H1 (cell line): ENCODE results near the gene KCNIP2. TPM values are rescaled to one million over a fixed set of nuclear protein-coding genes. Genes with fewer than 3 reads are reported as not detected.

Experiments used
- CEBPB ChIP-seq: IDR thresholded peaks from 2 replicates; pipeline ENCODE4 v1.6.1; 2012; ENCODE audit warnings: low read depth, low read length
- GABPA ChIP-seq: IDR thresholded peaks from 2 replicates; pipeline ENCODE4 v1.6.1; 2011; ENCODE audit warnings: mild to moderate bottlenecking, low read length, moderate library complexity, borderline replicate concordance; ENCODE audit not compliant: insufficient read depth
- RNF2 ChIP-seq: fragments of 200-900, 300-1000 bp; sonication (generic); IDR thresholded peaks from 2 replicates; pipeline ENCODE4 v1.7.1; 2016; ENCODE audit warnings: borderline replicate concordance, low read depth, mild to moderate bottlenecking, antibody characterized with exemption, low read length; ENCODE audit not compliant: poor library complexity, severe bottlenecking; ENCODE audit errors: missing control alignments
- TAF7 ChIP-seq: optimal IDR thresholded peaks from 2 replicates; pipeline ENCODE3; 2011; ENCODE audit warnings: low read depth, mild to moderate bottlenecking, inconsistent platforms, low read length, moderate library complexity, borderline replicate concordance
- ZNF274 ChIP-seq: IDR thresholded peaks from 2 replicates; pipeline ENCODE4 v1.7.0; 2012; ENCODE audit warnings: low read length, borderline replicate concordance; ENCODE audit errors: extremely low read depth
- polyA plus RNA-seq, 7 experiments: library from polyadenylated mRNA; depleted of rRNA in 3 of 7; stranded (reverse) in 5 of 7; unstranded in 2 of 7; fragments of >200 nt in 5 of 7; fragments of 200-250 nt in 2 of 7; gene quantifications; 1 replicate in 5 of 7; 2 replicates in 1 of 7; 4 replicates in 1 of 7; pipeline versions ENCODE4 v1.2.1 to v1.2.3, GENCODE V29; 2011 to 2013; ENCODE audit warnings: missing spikeins in 2 of 7, mixed read lengths in 2 of 7
- total RNA-seq: library from RNA; stranded (reverse); fragmentation: NEBNext Ultra II Directional; extraction: Animal tissue kit (Norgen Biotek cat#: 25700); gene quantifications from 2 replicates; pipeline ENCODE4 v1.2.1, GENCODE V29; 2021

KCNIP2 gene
- total and polyA plus RNA-seq, 2 of the 8 experiments (the other 6 are each of a cell fraction or from before 2014, with no cell fraction given): 2.7 to 6.0 TPM

DNA sequence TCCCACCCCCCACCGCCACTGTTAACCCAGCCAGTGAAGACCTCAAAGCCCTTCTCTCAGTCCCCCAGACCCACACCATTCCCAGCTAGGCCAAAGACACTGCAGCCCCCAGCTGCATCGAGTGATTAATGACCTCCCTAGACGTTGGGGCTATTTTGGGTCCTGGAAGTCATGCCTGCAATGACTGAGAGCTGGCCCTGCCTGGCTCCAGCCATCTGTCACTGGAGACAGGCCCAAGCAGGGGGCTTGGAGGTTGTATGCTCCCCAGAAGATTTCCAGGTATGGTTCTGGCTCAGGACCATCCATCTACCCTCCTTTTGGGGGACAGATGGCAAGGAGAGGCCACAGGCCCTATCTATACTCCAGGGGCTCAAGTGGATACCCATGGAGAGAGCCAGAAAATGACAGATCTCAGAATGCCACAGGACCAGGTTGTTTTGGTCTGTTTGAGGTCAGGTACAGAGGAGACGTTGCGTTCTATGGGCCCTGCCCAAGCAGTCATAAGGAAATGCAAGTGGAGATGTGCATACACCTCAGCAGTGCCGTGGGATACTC lies 5.1 kb downstream of the KCNIP2 start (continued):
- TF ChIP-seq GABPA (no peak), ZNF274 (no peak), RNF2 (no peak), CEBPB (no peak), TAF7 (no peak)
